ENCODE results near the gene MCM5. TPM values are rescaled to one million over a fixed set of nuclear protein-coding genes. Genes with fewer than 3 reads are reported as not detected.

Gene MCM5
- total RNA-seq, 1 experiment from 2014 or later = 194 TPM

DNA sequence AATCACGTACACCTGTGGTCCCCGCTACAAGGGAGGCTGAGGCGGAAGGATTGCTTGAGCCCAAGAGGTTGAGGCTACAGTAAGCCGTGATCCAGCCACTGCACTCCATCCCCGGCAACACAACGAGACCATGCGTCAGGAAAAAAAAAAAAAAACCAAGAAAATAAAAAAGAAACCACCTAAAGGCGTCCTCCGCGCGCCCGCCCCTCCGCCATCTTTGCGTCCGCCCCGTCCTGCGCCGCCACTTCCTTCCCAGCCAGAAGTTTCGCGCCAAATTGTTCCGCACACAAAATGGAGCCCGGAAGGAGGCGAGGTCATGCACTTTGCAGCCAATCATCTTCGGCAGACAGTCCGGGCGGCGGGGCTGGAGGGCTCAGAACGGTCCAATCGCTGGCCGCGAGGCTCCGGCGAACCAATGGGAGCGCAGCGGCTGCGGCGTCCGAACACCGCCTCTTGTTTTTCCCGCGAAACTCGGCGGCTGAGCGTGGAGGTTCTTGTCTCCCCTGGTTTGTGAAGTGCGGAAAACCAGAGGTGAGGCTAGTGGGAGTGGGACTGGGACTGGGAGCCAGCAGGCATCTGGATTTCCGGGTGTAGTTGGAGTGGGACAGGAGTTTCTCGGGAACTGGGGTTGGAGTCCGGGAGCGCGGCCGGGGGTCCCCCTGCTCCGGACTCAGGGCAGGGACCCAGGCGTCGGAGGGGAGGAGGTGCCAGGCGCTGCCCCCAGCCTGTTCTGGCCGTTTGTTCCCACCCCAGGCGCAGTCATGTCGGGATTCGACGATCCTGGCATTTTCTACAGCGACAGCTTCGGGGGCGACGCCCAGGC, at the start of gene MCM5 (continued):
- TF ChIP-seq ELF1 (IDR thresholded peaks at IDR 0.05; ENCODE audit: borderline replicate concordance, low read depth) = peak; percentile 73
- TF ChIP-seq, protein P1, sequence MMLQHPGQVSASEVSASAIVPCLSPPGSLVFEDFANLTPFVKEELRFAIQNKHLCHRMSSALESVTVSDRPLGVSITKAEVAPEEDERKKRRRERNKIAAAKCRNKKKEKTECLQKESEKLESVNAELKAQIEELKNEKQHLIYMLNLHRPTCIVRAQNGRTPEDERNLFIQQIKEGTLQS (IDR thresholded peaks at IDR 0.05) = no peak
- no peak for TF ChIP-seq JUND (IDR thresholded peaks at IDR 0.05)
- no peak for TF ChIP-seq RAD21 (IDR thresholded peaks at IDR 0.05; ENCODE audit: low read depth)
- TF ChIP-seq TCF7L2 (IDR thresholded peaks at IDR 0.05; ENCODE audit: borderline replicate concordance, extremely low read depth, insufficient read depth, insufficient read length) = no peak

DNA sequence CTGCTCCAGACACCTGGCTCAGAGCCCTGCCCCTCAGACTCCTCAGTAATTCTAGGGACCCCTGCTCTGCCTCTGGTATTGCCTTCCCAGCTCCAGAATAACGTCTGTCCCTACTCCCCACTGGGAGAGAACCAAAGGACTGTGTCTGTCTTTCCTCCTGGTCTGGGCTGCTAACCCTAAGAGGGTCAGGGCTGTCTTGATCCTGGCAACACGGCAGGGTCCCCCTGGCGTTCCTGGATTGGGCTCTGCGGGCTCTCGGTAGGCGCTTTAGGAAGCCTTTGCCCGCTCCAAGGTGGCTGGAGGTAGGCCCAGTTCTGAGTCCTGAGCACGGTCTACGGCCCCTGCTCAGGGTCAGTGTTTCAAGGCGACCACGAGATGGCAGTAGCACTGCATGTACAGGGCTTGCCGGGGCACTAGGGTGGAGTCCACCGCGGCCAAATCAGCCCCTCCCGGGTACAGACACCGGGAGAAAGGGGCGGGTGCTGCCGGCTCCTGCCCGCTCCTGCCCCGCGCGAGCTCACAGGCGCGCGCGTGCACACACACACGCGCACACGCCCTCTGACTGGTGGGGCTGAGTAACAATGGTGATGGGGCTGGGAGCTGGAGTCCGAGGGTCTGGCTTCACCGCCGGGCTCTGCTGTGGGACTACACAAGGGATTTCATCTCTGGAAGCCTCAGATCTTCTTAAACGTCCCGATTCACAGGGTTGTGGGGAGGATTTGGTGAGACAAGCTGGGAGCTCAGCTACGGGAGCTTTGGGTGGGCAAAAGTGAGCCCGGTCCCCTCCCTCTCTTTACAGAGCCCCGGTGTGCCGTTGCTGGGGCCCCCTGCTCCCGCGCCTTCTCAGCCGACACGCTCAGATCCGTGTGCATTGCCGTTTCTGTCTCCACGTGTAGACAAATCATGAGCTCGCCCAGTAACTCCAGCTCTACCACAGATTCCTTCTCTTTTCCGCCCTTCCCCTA, 49.1 kb upstream of the MCM5 start:
- DNase-seq (ENCODE audit: low read depth, low spot score) (peak; percentile 81), ATAC-seq (peak; percentile 99)
- Histone ChIP-seq H2AFZ (ENCODE audit: low read depth, low read length, poor library complexity, severe bottlenecking) (peak overlapping the region; percentile 54), H3K27me3 (ENCODE audit: insufficient read depth, low read length) (no peaks in the 10 kb centered on the region), H3K27ac (ENCODE audit: low read depth, low read length) (peak overlapping the region; percentile 34; the same call in 1 of the 2 replicates), H3K4me1 (ENCODE audit: control insufficient read depth in 1 of 2, insufficient read depth in 2 of 2, low read length in 2 of 2) (peaks cover 2 to 27% of the 10 kb centered on the region in 2 experiments; a peak in 3 of 4 replicates), H3K9me3 (ENCODE audit: control insufficient read depth in 1 of 2, insufficient read depth in 1 of 2, low read depth in 1 of 2, low read length in 2 of 2) (no peaks in the 10 kb centered on the region), H3K9ac (ENCODE audit: low read length) (peak overlapping the region; percentile 48), H3K36me3 (ENCODE audit: control insufficient read depth in 1 of 2, insufficient read depth in 2 of 2, low read length in 2 of 2) (no peaks in the 10 kb centered on the region), H4K20me1 (ENCODE audit: insufficient read depth) (no peaks in the 10 kb centered on the region), H3K4me3 (replicated peaks in 1 of 2; ENCODE audit: low read depth in 1 of 2, low read length in 2 of 2) (peak overlapping the region; percentile 20 to 47; a peak in 3 of 4 replicates), H3K79me2 (ENCODE audit: insufficient read depth, low read length) (no peaks in the 10 kb centered on the region), H3K9me2 (ENCODE audit: insufficient read depth) (no peaks in the 10 kb centered on the region), H3K4me2 (ENCODE audit: low read length) (peak overlapping the region; percentile 72)
- intact Hi-C loops (cut with micrococcal nuclease) = loop anchor here (1.0 to 10.0 kb wide), 5 partner anchors 126 to 773 kb away; no protein-coding TSS in a partner anchor
- ChIA-PET CTCF (interaction anchor here (0.7 to 1.8 kb wide), 8 partner anchors 16 to 773 kb away, joined by 3 to 8 read pairs (median 4); no protein-coding TSS in a partner anchor), RAD21 (ENCODE audit: low non-redundant PET in 1 of 2, low total read pairs in 2 of 2, uncharacterized antibody in 2 of 2, unreplicated experiment in 2 of 2) (interaction anchor here (0.6 to 1.5 kb wide), 6 partner anchors 9 to 410 kb away, joined by 3 to 7 read pairs (median 3); no protein-coding TSS in a partner anchor), POLR2A (no interaction called here)
- BruUV-seq (replicated peaks) = no TSS peak
- TF ChIP-seq ZFX (IDR thresholded peaks at IDR 0.05) (no peak; the same call in 1 of the 2 replicates), TCF7L2 (IDR thresholded peaks at IDR 0.05; ENCODE audit: borderline replicate concordance, extremely low read depth, insufficient read depth, insufficient read length) (no peak), EGR1 (IDR thresholded peaks at IDR 0.05; ENCODE audit: low read depth) (no peak), SP1 (IDR thresholded peaks at IDR 0.05; ENCODE audit: low read depth) (no peak), EZH2phosphoT487 (IDR thresholded peaks at IDR 0.05; ENCODE audit: borderline replicate concordance) (no peak), EZH2 (IDR thresholded peaks at IDR 0.05) (no peak), JUND (IDR thresholded peaks at IDR 0.05) (no peak), RAD21 (IDR thresholded peaks at IDR 0.05; ENCODE audit: low read depth) (peak; percentile 97), CBX3 (IDR thresholded peaks at IDR 0.05; ENCODE audit: low read depth) (no peak)
- TF ChIP-seq, protein P2, sequence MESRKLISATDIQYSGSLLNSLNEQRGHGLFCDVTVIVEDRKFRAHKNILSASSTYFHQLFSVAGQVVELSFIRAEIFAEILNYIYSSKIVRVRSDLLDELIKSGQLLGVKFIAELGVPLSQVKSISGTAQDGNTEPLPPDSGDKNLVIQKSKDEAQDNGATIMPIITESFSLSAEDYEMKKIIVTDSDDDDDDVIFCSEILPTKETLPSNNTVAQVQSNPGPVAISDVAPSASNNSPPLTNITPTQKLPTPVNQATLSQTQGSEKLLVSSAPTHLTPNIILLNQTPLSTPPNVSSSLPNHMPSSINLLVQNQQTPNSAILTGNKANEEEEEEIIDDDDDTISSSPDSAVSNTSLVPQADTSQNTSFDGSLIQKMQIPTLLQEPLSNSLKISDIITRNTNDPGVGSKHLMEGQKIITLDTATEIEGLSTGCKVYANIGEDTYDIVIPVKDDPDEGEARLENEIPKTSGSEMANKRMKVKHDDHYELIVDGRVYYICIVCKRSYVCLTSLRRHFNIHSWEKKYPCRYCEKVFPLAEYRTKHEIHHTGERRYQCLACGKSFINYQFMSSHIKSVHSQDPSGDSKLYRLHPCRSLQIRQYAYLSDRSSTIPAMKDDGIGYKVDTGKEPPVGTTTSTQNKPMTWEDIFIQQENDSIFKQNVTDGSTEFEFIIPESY (IDR thresholded peaks at IDR 0.05; ENCODE audit: extremely low read depth, insufficient replicate concordance, low read length) = no peak
- TF ChIP-seq, protein P1 (IDR thresholded peaks at IDR 0.05) = no peak
- TF ChIP-seq, protein P3, sequence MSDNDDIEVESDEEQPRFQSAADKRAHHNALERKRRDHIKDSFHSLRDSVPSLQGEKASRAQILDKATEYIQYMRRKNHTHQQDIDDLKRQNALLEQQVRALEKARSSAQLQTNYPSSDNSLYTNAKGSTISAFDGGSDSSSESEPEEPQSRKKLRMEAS (IDR thresholded peaks at IDR 0.05) = no peak; the same call in 1 of the 2 replicates
- TF ChIP-seq, protein P4, sequence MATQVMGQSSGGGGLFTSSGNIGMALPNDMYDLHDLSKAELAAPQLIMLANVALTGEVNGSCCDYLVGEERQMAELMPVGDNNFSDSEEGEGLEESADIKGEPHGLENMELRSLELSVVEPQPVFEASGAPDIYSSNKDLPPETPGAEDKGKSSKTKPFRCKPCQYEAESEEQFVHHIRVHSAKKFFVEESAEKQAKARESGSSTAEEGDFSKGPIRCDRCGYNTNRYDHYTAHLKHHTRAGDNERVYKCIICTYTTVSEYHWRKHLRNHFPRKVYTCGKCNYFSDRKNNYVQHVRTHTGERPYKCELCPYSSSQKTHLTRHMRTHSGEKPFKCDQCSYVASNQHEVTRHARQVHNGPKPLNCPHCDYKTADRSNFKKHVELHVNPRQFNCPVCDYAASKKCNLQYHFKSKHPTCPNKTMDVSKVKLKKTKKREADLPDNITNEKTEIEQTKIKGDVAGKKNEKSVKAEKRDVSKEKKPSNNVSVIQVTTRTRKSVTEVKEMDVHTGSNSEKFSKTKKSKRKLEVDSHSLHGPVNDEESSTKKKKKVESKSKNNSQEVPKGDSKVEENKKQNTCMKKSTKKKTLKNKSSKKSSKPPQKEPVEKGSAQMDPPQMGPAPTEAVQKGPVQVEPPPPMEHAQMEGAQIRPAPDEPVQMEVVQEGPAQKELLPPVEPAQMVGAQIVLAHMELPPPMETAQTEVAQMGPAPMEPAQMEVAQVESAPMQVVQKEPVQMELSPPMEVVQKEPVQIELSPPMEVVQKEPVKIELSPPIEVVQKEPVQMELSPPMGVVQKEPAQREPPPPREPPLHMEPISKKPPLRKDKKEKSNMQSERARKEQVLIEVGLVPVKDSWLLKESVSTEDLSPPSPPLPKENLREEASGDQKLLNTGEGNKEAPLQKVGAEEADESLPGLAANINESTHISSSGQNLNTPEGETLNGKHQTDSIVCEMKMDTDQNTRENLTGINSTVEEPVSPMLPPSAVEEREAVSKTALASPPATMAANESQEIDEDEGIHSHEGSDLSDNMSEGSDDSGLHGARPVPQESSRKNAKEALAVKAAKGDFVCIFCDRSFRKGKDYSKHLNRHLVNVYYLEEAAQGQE (IDR thresholded peaks at IDR 0.05; ENCODE audit: low read depth) = no peak

Data from HCT116 (cell line).